ENCODE results near the gene NCOA4.

DNA sequence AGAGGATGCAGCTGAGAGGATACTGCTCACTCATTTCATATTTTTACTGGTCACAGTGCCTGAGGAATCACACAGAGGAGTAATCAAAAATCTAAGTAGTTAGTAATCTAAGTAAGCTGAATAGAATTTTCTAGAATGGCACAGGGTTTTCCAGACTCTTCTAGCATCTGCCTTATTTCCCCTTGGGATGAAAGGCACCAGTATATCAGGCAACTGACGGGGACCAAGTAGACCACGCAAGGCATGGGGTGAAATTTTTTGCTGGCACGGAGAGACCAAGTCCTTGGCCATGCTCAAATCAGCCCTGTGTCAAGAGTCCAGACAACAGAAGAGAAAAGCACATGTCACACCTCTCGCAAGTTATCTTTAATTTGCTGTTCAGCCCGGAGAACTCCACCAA lies 14.2 kb downstream of the NCOA4 start:
- TF ChIP-seq, protein P1, sequence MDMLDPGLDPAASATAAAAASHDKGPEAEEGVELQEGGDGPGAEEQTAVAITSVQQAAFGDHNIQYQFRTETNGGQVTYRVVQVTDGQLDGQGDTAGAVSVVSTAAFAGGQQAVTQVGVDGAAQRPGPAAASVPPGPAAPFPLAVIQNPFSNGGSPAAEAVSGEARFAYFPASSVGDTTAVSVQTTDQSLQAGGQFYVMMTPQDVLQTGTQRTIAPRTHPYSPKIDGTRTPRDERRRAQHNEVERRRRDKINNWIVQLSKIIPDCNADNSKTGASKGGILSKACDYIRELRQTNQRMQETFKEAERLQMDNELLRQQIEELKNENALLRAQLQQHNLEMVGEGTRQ (CRISPR knock-in tag; IDR thresholded peaks at IDR 0.05), result no peak
- TF ChIP-seq, protein P2, sequence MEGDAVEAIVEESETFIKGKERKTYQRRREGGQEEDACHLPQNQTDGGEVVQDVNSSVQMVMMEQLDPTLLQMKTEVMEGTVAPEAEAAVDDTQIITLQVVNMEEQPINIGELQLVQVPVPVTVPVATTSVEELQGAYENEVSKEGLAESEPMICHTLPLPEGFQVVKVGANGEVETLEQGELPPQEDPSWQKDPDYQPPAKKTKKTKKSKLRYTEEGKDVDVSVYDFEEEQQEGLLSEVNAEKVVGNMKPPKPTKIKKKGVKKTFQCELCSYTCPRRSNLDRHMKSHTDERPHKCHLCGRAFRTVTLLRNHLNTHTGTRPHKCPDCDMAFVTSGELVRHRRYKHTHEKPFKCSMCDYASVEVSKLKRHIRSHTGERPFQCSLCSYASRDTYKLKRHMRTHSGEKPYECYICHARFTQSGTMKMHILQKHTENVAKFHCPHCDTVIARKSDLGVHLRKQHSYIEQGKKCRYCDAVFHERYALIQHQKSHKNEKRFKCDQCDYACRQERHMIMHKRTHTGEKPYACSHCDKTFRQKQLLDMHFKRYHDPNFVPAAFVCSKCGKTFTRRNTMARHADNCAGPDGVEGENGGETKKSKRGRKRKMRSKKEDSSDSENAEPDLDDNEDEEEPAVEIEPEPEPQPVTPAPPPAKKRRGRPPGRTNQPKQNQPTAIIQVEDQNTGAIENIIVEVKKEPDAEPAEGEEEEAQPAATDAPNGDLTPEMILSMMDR (IDR thresholded peaks at IDR 0.05), result no peak

All from WTC11 (cell line).